HG02623 (cell line): ENCODE results near the gene STX3.

Experiments
- ATAC-seq: cut with Tn5 transposase; IDR thresholded peaks from one replicate; pipeline ENCODE4 v1.9.1; 2021; ENCODE audit warnings: moderate library complexity; ENCODE audit not compliant: unreplicated experiment

STX3 gene

GRCh38 chr11:59754859-59755700 lies at the start of gene STX3:
Gene STX3 (plus strand): TSS chr11:59755376. CDS start chr11:59755606, 230 bp downstream.
- ATAC-seq, result peak; percentile 63

- no peak for ATAC-seq
These were observed 48.5 kb upstream of the STX3 start for GRCh38 chr11:59706518-59707285.

DNA sequence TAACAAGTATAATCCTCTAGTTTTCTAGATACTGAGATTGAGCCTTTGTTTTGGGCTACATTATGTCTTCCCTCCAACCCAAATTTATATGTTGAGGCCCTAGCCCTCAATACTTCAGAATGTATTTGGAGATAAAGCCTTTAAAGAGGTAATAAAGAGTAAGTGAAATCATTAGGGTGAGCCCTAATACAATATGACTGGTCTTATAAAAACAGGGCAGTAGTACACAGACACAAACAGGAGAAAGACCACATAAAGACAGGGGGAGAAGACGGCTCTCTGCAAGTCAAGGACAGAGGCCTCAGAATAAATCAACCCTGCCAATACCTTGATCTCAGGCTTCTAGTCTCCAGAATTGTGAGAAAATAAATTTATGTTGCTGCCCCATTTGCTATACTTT lies 47.8 kb upstream of the STX3 start:
- ATAC-seq, result no peak

- no peak for ATAC-seq
These were observed 46.6 kb upstream of the STX3 start for GRCh38 chr11:59708537-59708936.

DNA sequence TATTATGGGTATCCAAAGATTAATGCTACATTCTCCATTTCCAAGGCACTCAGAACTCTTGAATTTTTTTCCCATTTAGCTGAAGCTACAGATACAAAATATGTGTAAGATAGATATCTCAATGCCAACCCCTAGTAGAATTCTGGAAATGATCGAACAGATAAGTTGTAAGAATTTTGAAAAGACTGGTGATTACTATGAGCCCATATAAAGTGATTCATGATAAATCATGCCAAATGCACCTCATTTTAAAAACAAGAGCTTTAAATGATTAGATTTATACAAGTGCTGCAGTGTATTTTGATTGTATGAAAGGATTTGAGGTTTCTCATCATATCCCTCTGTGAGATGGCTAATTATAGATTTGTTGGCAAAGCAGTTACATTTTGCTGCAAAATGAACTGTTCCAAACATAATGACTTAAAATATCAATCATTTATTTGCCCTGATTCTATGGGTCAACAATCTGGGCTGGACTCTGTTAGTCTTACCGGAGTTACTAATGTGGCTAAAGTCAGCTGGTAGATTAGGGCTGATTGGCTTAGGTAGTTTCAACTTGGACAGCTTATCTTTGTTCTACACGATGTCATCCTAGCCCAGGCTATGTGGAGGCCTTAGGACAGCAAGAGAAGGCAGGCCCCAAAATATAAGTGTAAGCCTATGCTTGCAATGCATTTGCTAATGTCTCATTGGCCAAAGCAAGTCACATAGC lies 44.9 kb upstream of the STX3 start:
- ATAC-seq, result no peak

- ATAC-seq, result no peak
These were observed 41.4 kb upstream of the STX3 start, which contains the start of gene OR10V1 for GRCh38 chr11:59713745-59714144. Gene OR10V1 (minus strand): TSS chr11:59713845. CDS start chr11:59713845, 0 bp downstream.

DNA sequence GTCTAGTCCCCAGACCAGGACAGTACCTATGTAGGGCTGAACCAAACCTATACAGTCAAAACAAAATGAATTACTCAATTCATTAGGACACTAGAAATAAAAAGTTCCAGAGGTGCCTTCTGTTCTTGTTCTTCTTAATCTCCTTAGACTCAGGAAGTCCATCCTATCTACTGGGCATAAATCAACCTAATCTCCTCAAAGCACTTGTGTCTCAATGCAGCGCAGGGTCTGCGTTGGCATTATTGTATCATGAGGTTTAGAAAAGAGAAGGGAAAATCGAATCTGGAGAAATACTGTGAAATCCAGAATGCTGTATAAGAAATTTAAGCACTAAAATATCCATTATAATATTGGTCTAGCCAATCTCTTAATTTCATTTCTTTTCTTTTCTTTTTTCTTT lies 39.1 kb upstream of the STX3 start:
- ATAC-seq, result no peak

DNA sequence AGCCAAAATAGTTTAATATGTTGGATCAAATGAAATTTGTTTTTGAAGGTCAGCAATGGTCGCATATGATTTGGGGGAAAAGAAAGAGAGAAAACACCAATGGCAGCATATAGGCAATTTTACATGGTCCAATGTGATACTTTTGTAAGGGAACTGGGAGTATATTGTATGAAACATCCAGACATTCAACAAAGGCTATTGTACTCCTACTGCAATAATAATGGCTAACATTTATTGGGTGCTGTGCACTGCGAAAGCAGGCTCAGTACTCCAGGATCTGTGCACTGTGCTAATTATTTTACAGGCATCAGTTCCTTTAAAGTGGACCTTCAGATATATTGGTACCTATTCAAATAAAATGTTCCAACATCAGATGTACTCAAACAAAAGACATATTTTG lies 35.6 kb upstream of the STX3 start:
- no peak for ATAC-seq

GRCh38 chr11:59724066-59724465 lies 31.1 kb upstream of the STX3 start:
- ATAC-seq, result no peak

DNA sequence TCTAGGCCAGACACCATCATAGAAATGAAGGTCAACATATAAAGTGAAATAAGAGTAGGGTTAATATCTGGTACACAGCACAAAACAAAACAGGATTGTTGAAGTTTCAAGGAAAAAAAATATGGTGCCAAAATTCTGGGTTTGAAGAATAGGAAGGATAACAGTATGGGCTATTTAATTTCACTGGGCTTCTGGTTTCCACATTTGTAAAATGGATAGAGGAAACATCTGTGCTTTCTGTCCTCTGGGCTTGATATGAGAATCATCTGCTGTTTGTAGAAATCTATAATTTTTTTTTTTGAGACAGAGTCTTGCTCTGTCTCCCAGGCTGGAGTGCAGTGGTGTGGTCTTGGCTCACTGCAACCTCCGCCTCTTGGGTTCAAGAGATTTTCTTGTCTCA lies 27.8 kb upstream of the STX3 start:
- ATAC-seq, result no peak

DNA sequence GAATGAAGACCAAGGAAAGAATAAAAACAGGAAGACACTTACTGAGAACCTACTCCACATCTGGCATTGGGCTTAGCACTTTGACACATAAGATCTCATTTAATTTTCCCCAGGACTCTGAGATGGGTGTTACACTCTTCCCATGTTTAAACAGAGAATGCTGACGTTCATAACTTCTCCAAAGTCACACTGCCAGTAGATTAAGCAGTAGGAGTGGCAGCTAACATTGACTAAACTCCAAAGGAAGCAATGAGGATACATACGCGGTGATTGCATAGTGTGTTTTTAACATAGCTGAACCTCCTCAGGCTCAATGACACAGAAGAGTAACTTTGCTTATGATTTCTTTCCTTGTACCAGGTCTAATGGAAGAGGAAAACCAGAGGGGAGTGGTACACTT lies 27.0 kb upstream of the STX3 start:
- no peak for ATAC-seq

GRCh38 chr11:59728913-59729312 lies 26.3 kb upstream of the STX3 start:
- no peak for ATAC-seq

DNA sequence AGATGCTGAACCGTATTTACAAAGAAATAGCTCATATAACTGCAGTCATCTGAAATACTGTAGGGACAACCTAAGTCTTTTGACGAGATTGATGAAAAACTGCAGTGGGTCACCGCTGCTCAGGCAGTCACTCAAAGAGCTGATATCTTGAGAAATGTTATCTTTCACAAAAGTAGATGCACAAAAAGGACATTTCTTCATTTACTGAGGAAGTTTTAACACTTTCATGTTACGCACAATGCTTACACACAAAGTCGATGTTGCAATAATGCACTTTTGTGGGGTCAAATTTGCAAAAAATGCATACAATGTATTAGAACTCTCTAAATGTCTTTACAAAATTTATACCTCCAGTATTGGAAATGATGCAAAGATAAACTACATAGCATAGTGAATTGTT lies 25.3 kb upstream of the STX3 start:
- no peak for ATAC-seq

GRCh38 chr11:59730896-59731565 lies 24.1 kb upstream of the STX3 start:
- ATAC-seq, result no peak

GRCh38 chr11:59746111-59746510 lies 9.1 kb upstream of the STX3 start:
- ATAC-seq, result no peak

DNA sequence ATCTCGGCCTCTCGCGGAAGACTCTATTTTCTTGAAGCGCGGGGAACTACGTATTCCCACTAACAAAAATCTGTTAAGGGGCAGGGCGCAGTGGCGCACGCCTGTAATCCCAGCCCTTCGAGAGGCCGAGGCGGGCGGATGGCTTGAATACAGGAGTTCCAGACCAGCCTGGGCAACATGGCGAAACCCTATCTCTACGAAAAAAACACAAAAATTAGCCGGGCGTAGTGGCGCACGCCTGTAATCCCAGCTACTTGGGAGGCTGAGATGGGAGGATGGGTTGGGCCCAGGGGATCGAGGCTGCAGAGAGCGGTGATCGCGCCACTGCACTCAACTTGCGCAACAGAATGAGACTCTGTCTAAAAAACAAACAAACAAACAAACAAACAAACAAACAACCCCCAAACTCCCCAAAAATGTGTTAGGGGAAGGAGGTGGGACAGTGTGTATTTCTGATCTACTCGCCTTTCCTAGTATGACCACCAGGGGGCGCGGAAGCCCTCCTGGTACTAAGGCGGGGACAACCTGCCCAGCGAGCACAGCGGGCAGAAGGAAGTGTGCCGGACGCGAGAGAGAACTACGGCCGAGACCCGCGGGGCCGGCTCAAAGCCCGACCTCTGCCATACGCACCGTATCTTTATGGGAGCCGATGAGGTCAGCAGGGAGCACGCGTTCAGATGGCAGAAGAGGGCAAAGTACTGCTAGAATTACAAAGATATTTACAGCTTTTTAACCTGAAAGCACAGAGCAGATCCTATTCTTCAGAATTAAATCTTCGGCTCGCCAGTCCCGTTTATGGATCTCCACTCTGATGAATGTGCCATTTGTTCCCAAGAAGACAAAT lies 1.3 kb upstream of the STX3 start:
- peak; percentile 79 for ATAC-seq

- ATAC-seq, result peak; percentile 17
These were observed 700 bp upstream of the STX3 start for GRCh38 chr11:59754494-59754858.

- ATAC-seq, result no peak
These were observed 753 bp downstream of the STX3 start for GRCh38 chr11:59755701-59756557.

GRCh38 chr11:59756558-59756840 lies 1.3 kb downstream of the STX3 start:
- ATAC-seq, result no peak
